GM18502 (cell line): Measurements from ENCODE around the gene DAB1.

Source experiments
- ATAC-seq: cut with Tn5 transposase; IDR thresholded peaks from one replicate; pipeline ENCODE4 v1.9.1; 2021; ENCODE audit warnings: mild to moderate bottlenecking; ENCODE audit not compliant: unreplicated experiment, poor library complexity

DAB1 gene

GRCh38 chr1:57015071-57015470 lies 408.8 kb downstream of the DAB1 start:
- no peak for ATAC-seq

DNA sequence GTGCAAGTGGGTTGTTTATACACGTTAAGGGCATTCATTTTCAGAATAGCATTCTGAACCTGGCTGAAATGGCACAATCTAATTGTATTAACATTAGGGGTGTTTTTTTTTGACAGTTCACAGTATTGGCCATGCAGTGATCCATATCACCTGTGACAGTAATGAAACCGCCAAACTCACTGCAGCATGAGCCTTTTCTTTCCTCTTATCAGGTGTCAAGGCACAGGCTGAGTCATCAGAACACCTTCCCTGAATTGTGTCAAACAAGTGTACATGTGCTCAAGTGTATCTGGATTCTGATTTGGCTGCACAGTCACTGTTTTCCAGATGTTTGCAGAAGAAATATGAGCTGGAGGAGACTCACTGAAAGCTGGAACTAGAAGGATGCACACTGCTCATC lies 410.3 kb downstream of the DAB1 start:
- ATAC-seq, result no peak

GRCh38 chr1:57012315-57012714 lies 411.5 kb downstream of the DAB1 start:
- no peak for ATAC-seq

DNA sequence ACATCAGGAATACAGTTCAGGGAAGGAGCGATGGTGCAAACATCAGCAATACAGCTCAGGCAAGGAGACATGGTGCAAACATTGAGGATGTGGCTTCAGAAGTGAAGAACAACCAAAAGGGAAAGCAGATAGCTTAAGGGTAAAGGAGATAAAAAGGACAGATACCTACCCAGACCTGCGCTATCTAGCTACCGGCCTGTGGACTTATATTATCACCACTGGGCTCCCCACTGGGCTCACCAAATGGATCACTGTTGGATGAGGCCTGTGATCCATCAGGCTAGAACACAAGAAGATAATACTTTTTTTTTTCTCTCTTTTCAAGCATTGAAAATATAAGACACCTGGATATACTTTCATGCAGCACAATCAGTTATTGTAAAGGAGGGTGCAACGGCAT lies 413.3 kb downstream of the DAB1 start:
- ATAC-seq, result no peak

- no peak for ATAC-seq
These were observed 415.9 kb downstream of the DAB1 start for GRCh38 chr1:57007948-57008347.

DNA sequence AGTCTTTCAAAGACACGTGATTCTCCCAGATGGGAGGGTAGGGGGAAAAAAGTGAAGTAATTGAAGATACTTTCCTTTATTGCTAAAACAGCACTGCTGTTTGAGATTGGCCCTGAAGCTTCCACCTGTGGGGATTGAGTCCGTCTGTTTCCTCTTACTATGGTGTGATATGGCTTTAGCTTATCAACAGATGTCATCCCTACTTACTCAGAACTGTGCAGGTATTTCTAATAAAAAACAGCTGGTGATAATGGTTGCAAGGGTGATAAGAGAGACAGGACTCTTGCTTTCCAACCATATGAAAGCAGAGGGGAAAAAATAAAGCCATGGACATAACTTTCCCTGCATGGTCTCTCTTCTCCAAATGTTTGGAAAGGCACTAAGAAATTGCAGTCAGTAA lies 416.4 kb downstream of the DAB1 start:
- ATAC-seq, result no peak

- ATAC-seq, result no peak
These were observed 420.3 kb downstream of the DAB1 start for GRCh38 chr1:57003398-57004139.

DNA sequence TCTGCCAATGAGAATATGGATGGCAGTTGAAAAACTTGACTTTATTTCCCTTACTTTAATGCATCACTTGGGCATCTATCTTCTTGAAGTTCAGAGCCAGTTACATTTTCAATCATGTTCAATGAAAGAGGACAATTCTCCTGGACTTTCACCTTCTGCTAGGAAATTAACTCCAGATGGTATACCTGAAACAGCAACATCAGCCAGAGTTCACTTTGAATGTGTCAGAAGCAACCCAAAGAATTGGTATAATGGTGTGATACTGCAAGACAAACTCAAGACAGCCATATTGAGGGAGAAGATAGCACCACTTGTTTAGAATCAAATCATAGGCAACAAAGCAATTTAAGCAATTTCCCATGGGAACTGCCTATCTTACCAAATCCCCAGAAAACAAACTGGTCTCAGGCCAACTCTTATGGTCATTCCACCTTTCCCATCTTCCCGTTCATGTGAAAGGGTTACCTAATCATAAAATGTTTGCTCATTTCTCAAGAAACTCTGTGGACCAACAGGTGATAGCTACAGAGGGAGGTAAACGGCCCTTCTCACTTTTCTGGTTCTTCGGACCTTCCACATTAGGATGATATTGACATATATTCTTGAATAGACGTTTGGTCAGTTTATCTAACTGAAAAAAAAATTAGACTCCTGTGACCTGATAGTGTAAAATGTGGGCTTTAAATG lies 428.3 kb downstream of the DAB1 start:
- ATAC-seq, result no peak

DNA sequence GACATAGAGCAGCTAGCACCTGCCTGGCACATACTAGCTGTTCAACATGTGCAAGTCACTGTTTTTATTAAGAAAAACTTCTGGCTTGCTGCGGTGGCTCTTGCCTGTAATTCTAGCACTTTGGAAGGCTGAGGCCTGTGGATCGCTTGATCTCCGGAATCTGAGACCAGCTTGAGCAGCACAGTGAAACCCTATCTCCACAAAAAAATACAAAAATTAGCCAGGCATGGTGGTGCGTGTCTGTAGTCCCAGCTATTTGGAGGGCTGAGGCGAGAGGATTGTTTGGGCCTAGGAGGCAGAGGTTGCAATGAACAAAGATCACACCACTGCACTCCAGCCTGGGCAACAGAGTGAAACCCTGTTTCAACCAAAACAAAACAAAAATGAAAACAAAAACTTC lies 430.4 kb downstream of the DAB1 start:
- no peak for ATAC-seq

DNA sequence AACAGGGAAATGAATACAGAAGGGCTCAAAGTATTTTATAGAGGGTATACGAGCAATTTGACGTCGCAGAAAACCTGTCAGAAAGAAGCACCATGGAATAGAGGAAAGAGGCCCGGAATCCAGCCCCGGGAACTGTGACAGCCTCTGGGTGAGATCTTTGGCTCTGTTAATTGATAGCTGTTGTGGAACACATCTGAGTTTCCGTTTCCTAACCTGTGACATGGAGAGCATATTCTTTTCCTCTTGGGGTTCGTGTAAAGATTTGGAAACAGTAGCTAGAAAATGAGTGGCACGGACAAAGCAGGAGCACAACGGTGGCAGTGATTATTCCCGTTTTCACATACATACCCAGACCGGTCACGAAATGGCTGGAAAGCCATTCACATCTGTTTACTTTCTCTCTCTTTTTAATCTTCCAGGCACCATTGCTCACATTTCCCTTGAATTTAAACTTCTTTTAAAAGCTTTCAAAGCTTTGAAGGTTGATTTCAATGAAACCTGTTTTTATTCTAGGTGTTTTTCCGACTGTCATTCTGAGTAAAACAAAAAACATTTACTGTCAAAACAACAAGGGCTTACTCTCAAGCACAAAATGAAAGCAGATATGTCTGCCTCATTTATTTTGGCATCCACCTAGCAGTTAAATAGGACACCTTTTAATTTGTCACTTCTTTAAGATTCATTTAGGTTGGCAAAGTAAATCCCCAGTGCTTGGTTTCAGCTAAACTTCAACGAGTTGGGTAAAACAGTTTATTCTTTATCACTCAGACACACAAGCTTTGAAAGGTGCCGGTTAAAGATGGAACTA lies 431.3 kb downstream of the DAB1 start:
- no peak for ATAC-seq

GRCh38 chr1:56991576-56991975 lies 432.3 kb downstream of the DAB1 start:
- no peak for ATAC-seq

DNA sequence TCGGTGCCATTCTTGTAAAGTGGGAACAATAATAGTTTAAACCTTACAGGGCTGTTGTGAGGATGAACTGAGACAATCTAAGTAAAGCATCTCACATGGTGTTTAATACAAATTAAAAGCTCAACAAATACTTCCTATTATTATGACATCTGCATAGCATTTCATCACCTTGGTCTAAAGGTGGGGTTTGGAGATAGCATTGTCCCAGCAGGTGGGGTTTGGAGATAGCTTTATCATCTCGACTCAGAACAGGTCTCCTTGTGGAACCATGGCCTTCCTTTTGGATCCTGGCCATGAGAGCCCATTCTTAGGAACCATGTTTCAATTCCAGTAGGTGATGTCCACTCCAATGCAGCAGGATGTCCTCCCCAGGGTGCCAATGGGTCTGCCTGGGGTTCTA lies 437.5 kb downstream of the DAB1 start:
- ATAC-seq, result no peak

GRCh38 chr1:56985857-56986256 lies 438.0 kb downstream of the DAB1 start:
- ATAC-seq, result no peak

- ATAC-seq, result no peak
These were observed 440.4 kb downstream of the DAB1 start for GRCh38 chr1:56983484-56983883.

DNA sequence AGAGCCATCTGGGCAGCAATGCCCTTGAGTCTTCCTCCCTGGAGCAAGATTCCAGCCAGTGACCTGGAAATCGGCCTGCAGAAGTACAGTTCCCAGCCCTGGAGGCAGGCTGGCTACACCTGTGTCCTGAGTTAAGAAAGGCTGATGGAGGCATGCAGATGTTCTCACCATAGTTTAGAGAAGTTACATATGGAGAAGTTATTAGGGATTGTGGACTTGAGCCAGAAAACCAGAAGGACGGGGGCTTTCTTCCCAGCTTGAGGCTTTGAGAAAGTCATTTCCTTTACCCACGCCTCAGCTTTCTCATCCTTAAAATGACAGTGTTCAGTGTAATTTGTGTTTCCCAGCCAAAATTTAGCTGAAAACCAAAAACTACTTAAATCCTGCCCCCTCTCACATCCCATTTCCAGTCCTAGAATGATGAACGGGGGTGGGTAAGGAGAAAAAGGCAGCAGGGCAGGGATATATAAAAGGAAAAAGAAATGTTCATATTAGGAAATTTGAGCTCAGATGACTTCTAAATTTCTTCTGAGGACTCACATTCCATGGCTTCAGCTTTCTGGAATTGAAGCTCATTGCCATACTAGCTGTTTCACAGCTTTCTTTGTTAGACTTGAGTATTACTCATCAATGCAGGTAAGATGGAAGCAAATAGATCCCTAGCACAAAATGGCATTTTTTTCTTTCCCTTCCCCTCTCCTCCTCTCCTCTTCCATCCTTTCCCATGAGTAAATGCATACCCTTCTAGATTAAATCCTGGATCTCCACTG lies 443.7 kb downstream of the DAB1 start:
- no peak for ATAC-seq

DNA sequence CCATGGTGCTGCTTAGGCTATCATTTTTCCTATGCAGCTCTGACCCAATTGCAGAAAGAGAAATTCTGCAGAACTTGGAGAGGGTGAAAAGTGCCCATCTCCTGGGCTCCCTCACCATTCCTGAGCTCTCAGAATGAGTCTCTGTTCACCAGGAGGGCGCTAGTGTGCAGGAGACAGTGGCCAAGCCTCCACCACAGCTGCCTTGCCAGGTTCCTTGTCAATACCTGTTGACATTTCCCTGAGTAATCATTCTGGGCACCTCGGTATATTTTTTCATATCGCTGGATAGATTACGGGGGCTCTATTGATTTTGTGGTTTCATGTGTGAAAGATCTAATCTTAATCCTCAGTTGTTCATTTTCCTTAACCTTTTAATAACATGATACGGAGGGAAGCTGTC lies 445.0 kb downstream of the DAB1 start:
- ATAC-seq, result no peak

- ATAC-seq, result no peak
These were observed 445.9 kb downstream of the DAB1 start for GRCh38 chr1:56977910-56978309.

GRCh38 chr1:56975446-56975845 lies 448.4 kb downstream of the DAB1 start:
- ATAC-seq, result no peak

- no peak for ATAC-seq
These were observed 449.7 kb downstream of the DAB1 start for GRCh38 chr1:56973923-56974742.

DNA sequence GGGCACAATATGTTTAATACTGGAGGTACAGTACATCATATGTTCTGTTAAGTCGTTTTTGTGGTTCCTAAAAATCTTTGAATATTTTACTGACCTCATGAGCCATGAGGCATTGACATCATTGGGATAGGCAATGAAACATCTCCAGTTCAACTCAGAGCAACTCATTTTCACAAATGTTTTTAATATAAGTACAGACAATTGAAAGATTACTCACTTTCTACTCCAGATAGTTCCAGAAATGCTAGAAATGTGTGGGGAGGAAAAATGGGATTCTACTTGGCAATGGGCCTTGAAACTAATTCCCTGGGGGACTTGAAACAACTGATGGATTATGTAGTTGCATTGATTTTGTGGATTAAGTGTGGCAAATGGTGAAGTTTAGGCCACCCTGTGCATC lies 450.9 kb downstream of the DAB1 start:
- no peak for ATAC-seq
